GM18909 (cell line): ENCODE results near the gene SORCS1.

Experiments used
- ATAC-seq: cut with Tn5 transposase; IDR thresholded peaks from one replicate; pipeline ENCODE4 v1.9.1; 2021; ENCODE audit warnings: mild to moderate bottlenecking; ENCODE audit not compliant: unreplicated experiment, poor library complexity

The SORCS1 gene

DNA sequence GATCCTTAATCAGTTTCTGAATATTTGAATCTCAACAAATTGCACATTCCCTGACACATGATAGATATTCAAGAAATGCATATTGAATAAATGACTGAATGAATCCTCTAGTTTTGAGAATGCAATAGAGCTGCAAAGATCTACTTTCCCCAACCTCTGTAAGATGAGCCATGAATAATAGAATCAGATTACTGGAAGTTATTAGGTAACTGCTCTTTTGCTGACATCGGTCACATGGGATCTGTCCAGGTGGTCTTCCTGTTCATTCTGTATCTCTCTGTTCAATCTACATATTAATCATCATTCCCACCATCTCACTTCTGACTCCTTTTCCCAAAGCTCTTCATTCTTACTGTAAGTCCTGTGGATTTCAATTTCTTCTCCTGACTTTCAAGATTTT, 638.7 kb downstream of the SORCS1 start:
- ATAC-seq, result no peak
